Calu3 (cell line): ENCODE data around the gene PAK1. TPM values are rescaled to one million over a fixed set of nuclear protein-coding genes. Genes with fewer than 3 reads are reported as not detected.

Experiments used
- BruUV-seq: library from RNA; stranded (reverse); fragments of 400-500 nt; replicated peaks from 2 replicates; lab custom pipeline; 2021; lab: Mats Ljungman, UMichigan
- CTCF ChIA-PET: fragments of 300-600 bp; sonication (Branson Sonifier 250); formaldehyde crosslinking; loops from one replicate; lab custom pipeline; 2022; ENCODE audit warnings: antibody characterized with exemption; lab: Charles Lee
- DNase-seq: peaks from one replicate; pipeline ENCODE4 v3.0.0; 2022
- H3K27ac Mint-ChIP-seq: one replicate; pipeline ENCODE4 v1.8.0; 2022; ENCODE audit warnings: mixed read lengths; ENCODE audit not compliant: unreplicated experiment
- H3K27me3 Mint-ChIP-seq: one replicate; pipeline ENCODE4 v1.8.0; 2022; ENCODE audit warnings: mixed read lengths; ENCODE audit not compliant: unreplicated experiment
- H3K36me3 Mint-ChIP-seq: one replicate; pipeline ENCODE4 v1.8.0; 2022; ENCODE audit warnings: mild to moderate bottlenecking, moderate library complexity, mixed read lengths; ENCODE audit not compliant: insufficient read depth, unreplicated experiment
- H3K4me1 Mint-ChIP-seq: one replicate; pipeline ENCODE4 v1.8.0; 2022; ENCODE audit warnings: mild to moderate bottlenecking, low read depth, mixed read lengths; ENCODE audit not compliant: unreplicated experiment
- H3K4me3 Mint-ChIP-seq: one replicate; pipeline ENCODE4 v1.8.0; 2022; ENCODE audit warnings: mild to moderate bottlenecking, low read depth, moderate library complexity, mixed read lengths; ENCODE audit not compliant: unreplicated experiment
- H3K9me3 Mint-ChIP-seq: one replicate; pipeline ENCODE4 v1.8.0; 2022; ENCODE audit warnings: low read depth, mixed read lengths; ENCODE audit not compliant: unreplicated experiment
- CTCF ChIP-seq: fragments of 200-600 bp; IDR thresholded peaks from one replicate; pipeline ENCODE4 v1.8.0; 2022; ENCODE audit warnings: antibody characterized with exemption; ENCODE audit not compliant: unreplicated experiment
- intact Hi-C: fragments of 100-400 bp; cut with micrococcal nuclease; formaldehyde crosslinking; loops from one replicate; pipeline ENCODE4 v1.10.0; 2022; ENCODE audit not compliant: unreplicated experiment
- total RNA-seq: library from RNA; stranded (reverse); gene quantifications from 2 replicates; pipeline ENCODE4 v1.2.3, GENCODE V29; 2022

Gene PAK1
- total RNA-seq, 1 experiment from 2014 or later, result 58.5 TPM

DNA sequence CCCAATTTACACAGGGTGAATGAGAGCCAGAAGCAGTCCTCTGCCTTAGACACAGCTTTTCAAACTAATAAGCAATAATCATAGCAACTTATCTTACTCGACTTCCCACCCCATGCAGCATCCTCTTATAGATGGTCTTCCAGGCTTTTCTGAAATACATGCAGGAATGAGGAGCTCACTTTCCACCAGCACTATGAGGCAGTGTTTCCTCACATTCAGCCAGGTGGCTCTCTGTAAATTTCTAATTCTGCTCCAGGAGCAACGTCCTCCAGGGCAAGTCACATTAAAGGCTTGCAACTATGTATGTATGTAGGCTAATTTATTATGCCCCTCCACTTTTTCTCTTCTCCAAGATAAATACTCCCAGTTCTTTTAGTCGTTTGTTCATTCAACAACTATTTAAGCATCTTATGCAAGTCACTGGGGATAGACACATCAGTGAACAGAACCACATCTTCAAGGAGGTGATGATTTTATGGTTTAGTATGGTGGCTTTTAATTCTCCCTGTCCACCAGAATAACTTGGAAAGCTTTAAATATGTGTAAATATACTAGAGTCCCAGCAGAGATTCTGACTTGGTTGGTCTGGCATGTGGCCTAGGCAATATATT, 59.9 kb downstream of the PAK1 start:
- no peaks in the 10 kb centered on the region for H3K27me3 Mint-ChIP-seq
- peaks cover 43% of the 10 kb centered on the region for H3K4me1 Mint-ChIP-seq
- no peak overlapping the region for H3K27ac Mint-ChIP-seq
- no peaks in the 10 kb centered on the region for H3K9me3 Mint-ChIP-seq
- DNase-seq, result no peak
- TF ChIP-seq CTCF, result no peak
- CTCF ChIA-PET, result interaction anchor here (1.2 kb wide), 2 partner anchors 134 to 219 kb away, joined by 3 to 7 read pairs; no protein-coding TSS in a partner anchor
- no TSS peak for BruUV-seq
- H3K4me3 Mint-ChIP-seq, result no peak overlapping the region
- peaks cover 12% of the 10 kb centered on the region for H3K36me3 Mint-ChIP-seq
- intact Hi-C loops, result loop anchor here (5.0 to 10.0 kb wide), 2 partner anchors 58 to 131 kb away; partner anchors contain the start of gene PAK1

DNA sequence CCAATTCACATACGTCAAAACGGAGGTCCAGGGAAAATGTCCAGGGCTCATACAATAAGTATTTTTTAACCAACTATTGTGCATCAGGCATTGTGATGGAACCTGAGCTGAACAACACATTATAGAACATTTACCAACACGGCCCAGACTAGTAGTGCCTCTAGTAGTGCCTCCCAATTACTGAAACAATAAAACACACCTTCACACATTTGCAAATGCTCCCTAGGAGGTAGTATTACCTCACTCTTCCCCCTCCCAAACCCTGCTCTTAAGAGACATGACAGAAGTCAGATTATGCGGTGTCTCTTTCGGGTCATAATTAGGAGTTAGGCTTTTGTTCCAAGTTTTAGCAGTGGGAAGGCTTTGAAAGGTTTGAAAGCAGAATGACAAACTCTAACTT, 61.1 kb downstream of the PAK1 start:
- DNase-seq, result no peak
- Mint-ChIP-seq H3K27ac (no peak overlapping the region), H3K36me3 (peaks cover 12% of the 10 kb centered on the region), H3K4me3 (peak overlapping the region; percentile 88), H3K4me1 (peaks cover 44% of the 10 kb centered on the region), H3K27me3 (no peaks in the 10 kb centered on the region), H3K9me3 (no peaks in the 10 kb centered on the region)
- intact Hi-C loops, result loop anchor here (5.0 to 10.0 kb wide), 2 partner anchors 59 to 132 kb away; partner anchors contain the start of gene PAK1
- TF ChIP-seq CTCF, result no peak
- no TSS peak for BruUV-seq
- CTCF ChIA-PET, result interaction anchor here (1.0 to 2.4 kb wide), 3 partner anchors 59 to 135 kb away, joined by 3 to 10 read pairs (median 9); partner anchors contain the start of gene PAK1

DNA sequence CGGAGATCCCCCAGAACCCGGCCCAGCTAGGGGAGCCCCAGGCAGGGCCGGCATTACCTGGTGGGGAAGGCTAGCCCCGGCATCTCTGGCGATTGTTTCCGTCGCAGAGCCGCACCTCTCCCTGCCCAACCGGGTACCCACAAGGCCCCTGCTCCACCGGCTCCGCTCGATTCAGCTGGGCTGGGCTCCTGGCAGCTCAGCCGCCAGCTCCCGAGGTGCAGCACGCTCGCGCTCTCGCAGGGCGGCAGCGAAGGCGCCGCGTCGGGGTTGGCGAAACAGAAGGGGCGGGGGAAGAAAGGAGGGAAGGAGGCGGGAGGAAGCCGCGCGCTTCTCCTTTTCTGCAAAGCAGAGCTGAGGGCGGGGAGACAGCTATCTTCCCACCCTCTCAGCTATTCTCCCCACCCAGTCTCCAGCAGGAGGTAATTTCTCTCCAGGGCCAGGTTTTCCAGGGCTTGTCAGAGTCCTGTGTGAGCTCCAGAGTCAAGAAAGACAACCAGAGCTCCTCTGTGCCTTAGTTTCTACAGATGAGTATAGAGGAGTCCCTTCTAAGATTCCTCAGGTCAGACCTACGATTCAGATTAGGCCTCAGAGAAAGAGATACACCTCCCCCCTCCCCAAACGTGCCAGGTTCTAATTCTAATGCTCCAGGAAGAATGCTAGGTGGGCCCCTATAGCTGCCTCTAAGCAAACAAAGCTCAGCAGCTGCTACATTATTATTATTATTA, 62.0 kb downstream of the PAK1 start:
- intact Hi-C loops, result loop anchor here (5.0 to 10.0 kb wide), 2 partner anchors 60 to 133 kb away; partner anchors contain the start of gene PAK1
- TF ChIP-seq CTCF, result no peak
- peak; percentile 86 for DNase-seq
- peaks cover 52% of the 10 kb centered on the region for H3K4me1 Mint-ChIP-seq
- H3K36me3 Mint-ChIP-seq, result peaks cover 12% of the 10 kb centered on the region
- H3K9me3 Mint-ChIP-seq, result no peaks in the 10 kb centered on the region
- CTCF ChIA-PET, result interaction anchor here (0.6 to 2.4 kb wide), 7 partner anchors 11 to 216 kb away, joined by 3 to 10 read pairs (median 3); partner anchors contain the start of gene PAK1
- no peaks in the 10 kb centered on the region for H3K27me3 Mint-ChIP-seq
- BruUV-seq, result no TSS peak
- peak overlapping the region; percentile 74 for H3K27ac Mint-ChIP-seq
- H3K4me3 Mint-ChIP-seq, result peak overlapping the region; percentile 88

GRCh38 chr11:77411137-77411707, 62.7 kb downstream of the PAK1 start:
- intact Hi-C loops, result loop anchor here (5.0 to 10.0 kb wide), 2 partner anchors 61 to 134 kb away; partner anchors contain the start of gene PAK1
- no peak for DNase-seq
- H3K4me1 Mint-ChIP-seq, result peaks cover 52% of the 10 kb centered on the region
- no peaks in the 10 kb centered on the region for H3K27me3 Mint-ChIP-seq
- no peak for TF ChIP-seq CTCF
- CTCF ChIA-PET, result interaction anchor here (0.6 to 2.4 kb wide), 7 partner anchors 10 to 216 kb away, joined by 3 to 10 read pairs (median 3); no protein-coding TSS in a partner anchor
- BruUV-seq, result no TSS peak
- H3K36me3 Mint-ChIP-seq, result peaks cover 12% of the 10 kb centered on the region
- H3K4me3 Mint-ChIP-seq, result peak overlapping the region; percentile 88
- H3K27ac Mint-ChIP-seq, result peak overlapping the region; percentile 74
- H3K9me3 Mint-ChIP-seq, result no peaks in the 10 kb centered on the region
